Hematopoietic multipotent progenitor cell treated with erythropoietin and hydrocortisone succinate and interleukin-3 and kit ligand, for 6 days (in vitro differentiated cells): ENCODE measurements around the gene TRIAP1.
"Not testable (repeated sequence)": the region's sequence is repeated elsewhere in the genome, so short reads cannot be mapped to it uniquely, and the experiment has no call there.

Experiments used
- DNase-seq: peaks from one replicate; pipeline ENCODE4 v3.0.0-alpha.2; 2015

TRIAP1 gene

GRCh38 chr12:120468325-120468820, 22.2 kb upstream of the TRIAP1 start:
- peak; percentile 60 for DNase-seq

- no peak for DNase-seq
These were observed 21.3 kb upstream of the TRIAP1 start for GRCh38 chr12:120467439-120467838.

- DNase-seq, result peak; percentile 81
These were observed 20.6 kb upstream of the TRIAP1 start for GRCh38 chr12:120466560-120467315.

- no peak for DNase-seq
These were observed 19.6 kb upstream of the TRIAP1 start for GRCh38 chr12:120465756-120466155.

- DNase-seq, result no peak
These were observed 17.5 kb upstream of the TRIAP1 start for GRCh38 chr12:120463712-120464111.

GRCh38 chr12:120462099-120462640, 16.0 kb upstream of the TRIAP1 start:
- DNase-seq, result no peak

GRCh38 chr12:120460157-120460556, 14.0 kb upstream of the TRIAP1 start:
- DNase-seq, result no peak

GRCh38 chr12:120457133-120457532, 10.9 kb upstream of the TRIAP1 start:
- peak; percentile 67 for DNase-seq

- no peak for DNase-seq
These were observed 9.1 kb upstream of the TRIAP1 start for GRCh38 chr12:120455302-120455701.

GRCh38 chr12:120453977-120454376, 7.8 kb upstream of the TRIAP1 start:
- DNase-seq, result peak; percentile 80

- DNase-seq, result no peak
These were observed 7.0 kb upstream of the TRIAP1 start for GRCh38 chr12:120453060-120453750.

GRCh38 chr12:120452524-120452923, 6.3 kb upstream of the TRIAP1 start:
- DNase-seq, result not testable (repeated sequence)

- DNase-seq, result no peak
These were observed 1.8 kb upstream of the TRIAP1 start for GRCh38 chr12:120447992-120448391.

- not testable (repeated sequence) for DNase-seq
These were observed 627 bp upstream of the TRIAP1 start for GRCh38 chr12:120446844-120447178.

- DNase-seq, result no peak
These were observed 1.5 kb downstream of the TRIAP1 start for GRCh38 chr12:120444676-120445075.

GRCh38 chr12:120439646-120440247, 6.4 kb downstream of the TRIAP1 start:
- DNase-seq, result peak; percentile 93

- DNase-seq, result peak; percentile 38
These were observed 7.5 kb downstream of the TRIAP1 start for GRCh38 chr12:120438495-120439198.

GRCh38 chr12:120437735-120438494, 8.3 kb downstream of the TRIAP1 start, which contains the start of gene COX6A1:
Gene COX6A1, plus strand, starts transcription at chr12:120438113. Its CDS starts 14 bp downstream, at chr12:120438127.
- DNase-seq, result peak; percentile 100

GRCh38 chr12:120432772-120433525, 13.2 kb downstream of the TRIAP1 start:
- no peak for DNase-seq

GRCh38 chr12:120429368-120429767, 16.8 kb downstream of the TRIAP1 start:
- DNase-seq, result no peak

- no peak for DNase-seq
These were observed 17.5 kb downstream of the TRIAP1 start for GRCh38 chr12:120428597-120429229.
